Neural crest cell (in vitro differentiated cells): ENCODE data around the gene ALOX12. TPM values are rescaled to one million over a fixed set of nuclear protein-coding genes. Genes with fewer than 3 reads are reported as not detected.
"Not testable (repeated sequence)": the region's sequence is repeated elsewhere in the genome, so short reads cannot be mapped to it uniquely, and the experiment has no call there.

Source experiments
- DNase-seq: peaks from one replicate; pipeline ENCODE4 v3.0.0; 2021; ENCODE audit warnings: low read depth, mixed read lengths, low spot score
- H3K27ac Mint-ChIP-seq: one replicate; pipeline ENCODE4 v1.8.0; 2021; ENCODE audit warnings: mild to moderate bottlenecking, mixed read lengths; ENCODE audit not compliant: unreplicated experiment
- H3K27me3 Mint-ChIP-seq: 2 replicates; pipeline ENCODE4 v1.8.0; 2021; ENCODE audit warnings: low read depth, mild to moderate bottlenecking, mixed read lengths
- H3K36me3 Mint-ChIP-seq: 2 replicates; pipeline ENCODE4 v1.8.0; 2021; ENCODE audit warnings: low read depth, mild to moderate bottlenecking, mixed read lengths
- H3K4me1 Mint-ChIP-seq: 2 replicates; pipeline ENCODE4 v1.8.0; 2021; ENCODE audit warnings: mixed read lengths
- H3K4me3 Mint-ChIP-seq: one replicate; pipeline ENCODE4 v1.8.0; 2021; ENCODE audit warnings: mild to moderate bottlenecking, mixed read lengths
- H3K9me3 Mint-ChIP-seq: 2 replicates; pipeline ENCODE4 v1.8.0; 2021; ENCODE audit warnings: mixed read lengths
- CTCF ChIP-seq: fragments of 200-600 bp; sonication (generic); conservative IDR thresholded peaks from 2 replicates; pipeline ENCODE4 v1.5.0; 2021; ENCODE audit warnings: antibody characterized with exemption, mild to moderate bottlenecking
- total RNA-seq: library from RNA; stranded (reverse); gene quantifications from 2 replicates; pipeline ENCODE4 v1.2.1, GENCODE V29; 2021

The ALOX12 gene
- total RNA-seq, 1 donor from 2014 or later = 0.16 TPM

- DNase-seq = no peak
- Mint-ChIP-seq H3K27ac (no peak overlapping the region), H3K4me3 (no peak overlapping the region), H3K9me3 (no peaks in the 10 kb centered on the region), H3K4me1 (no peaks in the 10 kb centered on the region), H3K36me3 (no peaks in the 10 kb centered on the region), H3K27me3 (no peaks in the 10 kb centered on the region)
- no peak for TF ChIP-seq CTCF
Measured at GRCh38 chr17:6986676-6987075, 9.2 kb upstream of the ALOX12 start.

DNA sequence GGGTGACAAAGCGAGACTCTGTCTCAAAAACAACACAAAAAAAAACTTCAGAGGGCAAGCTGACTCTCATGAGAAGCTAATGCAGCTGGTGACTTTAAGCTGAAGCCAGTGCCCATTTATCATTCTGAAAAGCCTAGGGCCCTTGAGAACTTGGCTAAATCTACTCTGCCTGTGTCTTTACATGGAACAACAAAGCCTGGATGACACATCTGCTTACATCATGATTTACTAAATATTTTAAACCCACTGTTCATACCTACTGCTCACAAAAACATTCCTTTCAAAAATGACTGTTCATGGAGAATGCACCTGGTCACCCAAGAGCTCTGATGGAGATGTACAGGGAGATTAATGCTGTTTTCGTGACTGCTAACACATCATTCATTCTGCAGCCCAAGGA, 6.1 kb upstream of the ALOX12 start:
- no peak overlapping the region for H3K4me3 Mint-ChIP-seq
- H3K36me3 Mint-ChIP-seq = peaks cover 1% of the 10 kb centered on the region
- DNase-seq = no peak
- no peaks in the 10 kb centered on the region for H3K9me3 Mint-ChIP-seq
- H3K27ac Mint-ChIP-seq = no peak overlapping the region
- H3K4me1 Mint-ChIP-seq = peaks cover 5% of the 10 kb centered on the region
- TF ChIP-seq CTCF = no peak
- peaks cover 10% of the 10 kb centered on the region for H3K27me3 Mint-ChIP-seq

GRCh38 chr17:6993613-6994056, 2.2 kb upstream of the ALOX12 start:
- H3K9me3 Mint-ChIP-seq, DNase-seq: not testable (repeated sequence)

GRCh38 chr17:6994118-6994598, 1.7 kb upstream of the ALOX12 start:
- DNase-seq = no peak
- Mint-ChIP-seq H3K36me3 (peaks cover 13% of the 10 kb centered on the region), H3K27me3 (peaks cover 22% of the 10 kb centered on the region), H3K4me3 (peak overlapping the region; percentile 14), H3K9me3 (no peaks in the 10 kb centered on the region), H3K4me1 (peaks cover 5% of the 10 kb centered on the region), H3K27ac (no peak overlapping the region)
- no peak for TF ChIP-seq CTCF

More at GRCh38 chr17:6993613-6994056, 2.2 kb upstream of the ALOX12 start:
- H3K4me3 Mint-ChIP-seq, H3K27ac Mint-ChIP-seq, H3K4me1 Mint-ChIP-seq: not testable (repeated sequence)
- H3K27me3 Mint-ChIP-seq = peaks cover 22% of the 10 kb centered on the region
- peaks cover 13% of the 10 kb centered on the region for H3K36me3 Mint-ChIP-seq

GRCh38 chr17:6994666-6995256, 1.1 kb upstream of the ALOX12 start:
- no peak for TF ChIP-seq CTCF
- Mint-ChIP-seq H3K9me3 (no peaks in the 10 kb centered on the region), H3K27me3 (peaks cover 22% of the 10 kb centered on the region), H3K4me1 (peaks cover 5% of the 10 kb centered on the region), H3K36me3 (peaks cover 13% of the 10 kb centered on the region), H3K4me3 (no peak overlapping the region), H3K27ac (no peak overlapping the region)
- DNase-seq = no peak

DNA sequence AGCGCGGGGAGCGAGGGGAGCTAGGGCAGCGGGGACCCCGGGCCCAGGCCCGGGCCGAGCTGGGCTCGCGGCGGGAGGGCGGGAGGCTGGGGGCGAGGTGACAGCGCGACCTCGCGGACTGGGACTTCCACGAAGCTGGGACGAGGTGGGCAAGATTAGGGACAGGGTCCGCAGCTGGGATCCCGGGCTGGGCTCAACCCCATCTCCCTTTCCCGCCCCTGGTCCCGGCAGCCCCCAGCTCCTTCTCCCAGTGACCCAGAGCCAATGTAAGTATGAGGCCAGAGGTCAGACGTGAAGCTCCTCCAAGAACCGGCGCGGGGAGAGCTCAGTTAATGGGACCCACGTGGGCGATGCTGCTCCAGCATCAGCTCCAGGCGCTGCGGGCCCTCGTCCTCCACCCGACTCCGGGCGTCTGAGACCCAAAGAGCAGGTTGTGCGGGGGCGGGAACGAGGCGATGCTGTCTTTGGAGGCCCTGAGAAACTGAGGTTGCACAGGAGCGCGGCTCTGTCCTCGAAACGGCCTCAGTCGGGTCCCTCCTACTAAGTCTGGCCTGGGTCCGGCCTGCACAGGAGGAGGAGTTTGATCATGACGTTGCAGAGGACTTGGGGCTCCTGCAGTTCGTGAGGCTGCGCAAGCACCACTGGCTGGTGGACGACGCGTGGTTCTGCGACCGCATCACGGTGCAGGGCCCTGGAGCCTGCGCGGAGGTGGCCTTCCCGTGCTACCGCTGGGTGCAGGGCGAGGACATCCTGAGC, 585 bp downstream of the ALOX12 start:
- Mint-ChIP-seq H3K4me3 (no peak overlapping the region), H3K27me3 (peaks cover 22% of the 10 kb centered on the region), H3K36me3 (peaks cover 16% of the 10 kb centered on the region), H3K4me1 (peaks cover 5% of the 10 kb centered on the region), H3K27ac (no peak overlapping the region), H3K9me3 (no peaks in the 10 kb centered on the region)
- no peak for DNase-seq
- TF ChIP-seq CTCF = no peak
